GM18858 (cell line): ENCODE data around the gene CROCC.

ENCODE experiments used
- ATAC-seq: cut with Tn5 transposase; IDR thresholded peaks from one replicate; pipeline ENCODE4 v1.9.1; 2021; ENCODE audit not compliant: unreplicated experiment

CROCC gene

GRCh38 chr1:16980473-16981268 is 58.9 kb downstream of the CROCC start, which contains the start of gene MFAP2:
TSS of gene MFAP2 (minus strand) at chr1:16980620. CDS start at chr1:16978273, 2,347 bp downstream.
- ATAC-seq, result no peak

- no peak for ATAC-seq
Measured at GRCh38 chr1:16981269-16981849, 59.6 kb downstream of the CROCC start.

- no peak for ATAC-seq
Measured at GRCh38 chr1:16982902-16983301, 61.2 kb downstream of the CROCC start.

GRCh38 chr1:16983649-16984048 is 61.9 kb downstream of the CROCC start:
- ATAC-seq, result no peak

GRCh38 chr1:16984717-16985116 is 63.0 kb downstream of the CROCC start:
- ATAC-seq, result no peak

- no peak for ATAC-seq
Measured at GRCh38 chr1:16986113-16986512, 64.4 kb downstream of the CROCC start.

- ATAC-seq, result no peak
Measured at GRCh38 chr1:16986560-16986959, 64.8 kb downstream of the CROCC start.

- no peak for ATAC-seq
Measured at GRCh38 chr1:16986962-16987361, 65.2 kb downstream of the CROCC start.

- ATAC-seq, result no peak
Measured at GRCh38 chr1:16988210-16988609, 66.5 kb downstream of the CROCC start.

- ATAC-seq, result no peak
Measured at GRCh38 chr1:16989676-16990391, 68.1 kb downstream of the CROCC start.

- ATAC-seq, result no peak
Measured at GRCh38 chr1:16991571-16991970, 69.8 kb downstream of the CROCC start.

GRCh38 chr1:16992102-16992501 is 70.4 kb downstream of the CROCC start:
- ATAC-seq, result no peak

- ATAC-seq, result no peak
Measured at GRCh38 chr1:16992675-16993074, 70.9 kb downstream of the CROCC start.

- ATAC-seq, result no peak
Measured at GRCh38 chr1:16993521-16994038, 71.8 kb downstream of the CROCC start.

- ATAC-seq, result no peak
Measured at GRCh38 chr1:16996845-16997244, 75.1 kb downstream of the CROCC start.

- no peak for ATAC-seq
Measured at GRCh38 chr1:16998589-16998988, 76.9 kb downstream of the CROCC start.

GRCh38 chr1:16999863-17000262 is 78.1 kb downstream of the CROCC start:
- ATAC-seq, result no peak

GRCh38 chr1:17001760-17002523 is 80.2 kb downstream of the CROCC start:
- no peak for ATAC-seq

- ATAC-seq, result no peak
Measured at GRCh38 chr1:17002524-17002902, 80.8 kb downstream of the CROCC start.

- no peak for ATAC-seq
Measured at GRCh38 chr1:17004466-17005364, 83.0 kb downstream of the CROCC start.
